Chondrocyte (in vitro differentiated cells): ENCODE results near the gene GPC6. TPM values are rescaled to one million over a fixed set of nuclear protein-coding genes. Genes with fewer than 3 reads are reported as not detected.

Experiments
- DNase-seq: peaks from one replicate; pipeline ENCODE4 v3.0.0; 2021; ENCODE audit warnings: mixed read lengths, low spot score
- H3K27ac Mint-ChIP-seq: one replicate; pipeline ENCODE4 v1.8.0; 2021; ENCODE audit warnings: mild to moderate bottlenecking, moderate library complexity, mixed read lengths; ENCODE audit not compliant: unreplicated experiment
- H3K27me3 Mint-ChIP-seq: 2 replicates; pipeline ENCODE4 v1.8.0; 2021; ENCODE audit warnings: low read depth, mixed read lengths
- H3K36me3 Mint-ChIP-seq: 2 replicates; pipeline ENCODE4 v1.8.0; 2021; ENCODE audit warnings: low read depth, mixed read lengths
- H3K4me1 Mint-ChIP-seq: 2 replicates; pipeline ENCODE4 v1.8.0; 2021; ENCODE audit warnings: low read depth, mild to moderate bottlenecking, mixed read lengths
- H3K4me3 Mint-ChIP-seq: one replicate; pipeline ENCODE4 v1.8.0; 2021; ENCODE audit warnings: mild to moderate bottlenecking, moderate library complexity, mixed read lengths; ENCODE audit not compliant: unreplicated experiment
- H3K9me3 Mint-ChIP-seq: 2 replicates; pipeline ENCODE4 v1.8.0; 2021; ENCODE audit warnings: low read depth, mixed read lengths
- total RNA-seq: library from RNA; stranded (reverse); gene quantifications from 3 replicates; pipeline ENCODE4 v1.2.1, GENCODE V29; 2021
- TF ChIP-seq, protein P1 (sequence below): fragments of 200-600 bp; sonication (generic); IDR thresholded peaks from 2 replicates; pipeline ENCODE4 v1.5.0; 2021; ENCODE audit warnings: antibody characterized with exemption, mild to moderate bottlenecking, moderate library complexity

GPC6 gene
- total RNA-seq, 1 donor from 2014 or later = 76.1 TPM

GRCh38 chr13:93872376-93872775 lies 645.8 kb downstream of the GPC6 start:
- H3K27me3 Mint-ChIP-seq = no peaks in the 10 kb centered on the region
- TF ChIP-seq, protein P1, sequence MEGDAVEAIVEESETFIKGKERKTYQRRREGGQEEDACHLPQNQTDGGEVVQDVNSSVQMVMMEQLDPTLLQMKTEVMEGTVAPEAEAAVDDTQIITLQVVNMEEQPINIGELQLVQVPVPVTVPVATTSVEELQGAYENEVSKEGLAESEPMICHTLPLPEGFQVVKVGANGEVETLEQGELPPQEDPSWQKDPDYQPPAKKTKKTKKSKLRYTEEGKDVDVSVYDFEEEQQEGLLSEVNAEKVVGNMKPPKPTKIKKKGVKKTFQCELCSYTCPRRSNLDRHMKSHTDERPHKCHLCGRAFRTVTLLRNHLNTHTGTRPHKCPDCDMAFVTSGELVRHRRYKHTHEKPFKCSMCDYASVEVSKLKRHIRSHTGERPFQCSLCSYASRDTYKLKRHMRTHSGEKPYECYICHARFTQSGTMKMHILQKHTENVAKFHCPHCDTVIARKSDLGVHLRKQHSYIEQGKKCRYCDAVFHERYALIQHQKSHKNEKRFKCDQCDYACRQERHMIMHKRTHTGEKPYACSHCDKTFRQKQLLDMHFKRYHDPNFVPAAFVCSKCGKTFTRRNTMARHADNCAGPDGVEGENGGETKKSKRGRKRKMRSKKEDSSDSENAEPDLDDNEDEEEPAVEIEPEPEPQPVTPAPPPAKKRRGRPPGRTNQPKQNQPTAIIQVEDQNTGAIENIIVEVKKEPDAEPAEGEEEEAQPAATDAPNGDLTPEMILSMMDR = no peak
- H3K4me1 Mint-ChIP-seq = peaks cover 38% of the 10 kb centered on the region
- H3K36me3 Mint-ChIP-seq = no peaks in the 10 kb centered on the region
- H3K4me3 Mint-ChIP-seq = no peak overlapping the region
- no peaks in the 10 kb centered on the region for H3K9me3 Mint-ChIP-seq
- no peak overlapping the region for H3K27ac Mint-ChIP-seq
- DNase-seq = no peak

- no peak overlapping the region for H3K4me3 Mint-ChIP-seq
- TF ChIP-seq, protein P1 = no peak
- H3K36me3 Mint-ChIP-seq = peaks cover 3% of the 10 kb centered on the region
- H3K27ac Mint-ChIP-seq = no peak overlapping the region
- H3K27me3 Mint-ChIP-seq = no peaks in the 10 kb centered on the region
- no peaks in the 10 kb centered on the region for H3K9me3 Mint-ChIP-seq
- peaks cover 38% of the 10 kb centered on the region for H3K4me1 Mint-ChIP-seq
- DNase-seq = no peak
These were observed 646.3 kb downstream of the GPC6 start for GRCh38 chr13:93872786-93873347.

DNA sequence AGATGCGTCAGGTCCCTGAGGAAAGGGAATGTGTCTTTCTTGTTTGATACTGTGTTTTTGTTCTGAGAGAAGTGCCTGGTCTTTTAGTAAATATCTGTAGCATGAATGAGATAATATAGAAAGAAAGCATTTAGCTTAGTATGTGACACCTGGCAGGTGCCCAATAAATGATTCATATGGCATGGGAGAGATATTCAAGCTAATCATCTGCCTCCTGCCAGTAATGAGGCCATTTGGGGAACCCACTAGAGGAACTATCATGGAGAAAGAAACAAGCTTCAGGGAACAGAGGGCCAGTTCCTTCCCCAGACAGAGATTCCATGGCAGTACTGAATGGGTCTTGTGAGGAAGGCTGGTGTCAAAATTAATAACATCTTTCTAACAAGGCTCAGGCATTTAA lies 648.9 kb downstream of the GPC6 start:
- DNase-seq = no peak
- Mint-ChIP-seq H3K36me3 (peaks cover 7% of the 10 kb centered on the region), H3K27ac (peak overlapping the region; percentile 53), H3K27me3 (no peaks in the 10 kb centered on the region), H3K4me3 (no peak overlapping the region), H3K4me1 (peaks cover 23% of the 10 kb centered on the region), H3K9me3 (peaks cover 4% of the 10 kb centered on the region)
- TF ChIP-seq, protein P1 = no peak

GRCh38 chr13:93876236-93876635 lies 649.6 kb downstream of the GPC6 start:
- H3K36me3 Mint-ChIP-seq = peaks cover 7% of the 10 kb centered on the region
- TF ChIP-seq, protein P1 = no peak
- no peak for DNase-seq
- peaks cover 23% of the 10 kb centered on the region for H3K4me1 Mint-ChIP-seq
- no peak overlapping the region for H3K27ac Mint-ChIP-seq
- peaks cover 4% of the 10 kb centered on the region for H3K9me3 Mint-ChIP-seq
- no peak overlapping the region for H3K4me3 Mint-ChIP-seq
- no peaks in the 10 kb centered on the region for H3K27me3 Mint-ChIP-seq

GRCh38 chr13:93878675-93879074 lies 652.1 kb downstream of the GPC6 start:
- Mint-ChIP-seq H3K27me3 (no peaks in the 10 kb centered on the region), H3K9me3 (peaks cover 4% of the 10 kb centered on the region), H3K4me1 (peaks cover 18% of the 10 kb centered on the region), H3K27ac (no peak overlapping the region), H3K4me3 (no peak overlapping the region), H3K36me3 (peaks cover 7% of the 10 kb centered on the region)
- TF ChIP-seq, protein P1 = no peak
- DNase-seq = no peak
